ENCODE measurements around the gene PRG2.

Gene PRG2

GRCh38 chr11:57395905-57396623, 5.6 kb upstream of the PRG2 start:
- no peak for DNase-seq (ENCODE audit: low read depth)

- no peak for DNase-seq (ENCODE audit: low read depth)
Observed at GRCh38 chr11:57394203-57394965, 3.9 kb upstream of the PRG2 start.

GRCh38 chr11:57392763-57393105, 2.3 kb upstream of the PRG2 start:
- no peak for DNase-seq (ENCODE audit: low read depth)

- no peak for DNase-seq (ENCODE audit: low read depth)
Observed at GRCh38 chr11:57392066-57392762, 1.8 kb upstream of the PRG2 start.

- DNase-seq (ENCODE audit: low read depth), result no peak
Observed at GRCh38 chr11:57391539-57391938, 1.1 kb upstream of the PRG2 start.

GRCh38 chr11:57391111-57391510, 661 bp upstream of the PRG2 start:
- no peak for DNase-seq (ENCODE audit: low read depth)

GRCh38 chr11:57387289-57388030, 3.0 kb downstream of the PRG2 start:
- no peak for DNase-seq (ENCODE audit: low read depth)

- DNase-seq (ENCODE audit: low read depth), result no peak
Observed at GRCh38 chr11:57386178-57386940, 4.1 kb downstream of the PRG2 start.

- DNase-seq (ENCODE audit: low read depth), result no peak
Observed at GRCh38 chr11:57380975-57381374, 9.5 kb downstream of the PRG2 start, which contains the start of gene PRG3. Gene PRG3, minus strand, starts transcription at chr11:57381150. Its CDS starts 442 bp downstream, at chr11:57380708.

GRCh38 chr11:57379732-57380131, 10.7 kb downstream of the PRG2 start:
- DNase-seq (ENCODE audit: low read depth), result no peak

- no peak for DNase-seq (ENCODE audit: low read depth)
Observed at GRCh38 chr11:57378186-57378585, 12.3 kb downstream of the PRG2 start.

- DNase-seq (ENCODE audit: low read depth), result no peak
Observed at GRCh38 chr11:57377107-57377506, 13.3 kb downstream of the PRG2 start.

- no peak for DNase-seq (ENCODE audit: low read depth)
Observed at GRCh38 chr11:57376095-57377090, 14.1 kb downstream of the PRG2 start.

GRCh38 chr11:57375490-57375889, 15.0 kb downstream of the PRG2 start:
- DNase-seq (ENCODE audit: low read depth), result no peak

GRCh38 chr11:57374966-57375365, 15.5 kb downstream of the PRG2 start:
- no peak for DNase-seq (ENCODE audit: low read depth)

- no peak for DNase-seq (ENCODE audit: low read depth)
Observed at GRCh38 chr11:57373146-57373545, 17.3 kb downstream of the PRG2 start.

GRCh38 chr11:57370941-57371340, 19.5 kb downstream of the PRG2 start:
- DNase-seq (ENCODE audit: low read depth), result no peak

- no peak for DNase-seq (ENCODE audit: low read depth)
Observed at GRCh38 chr11:57370251-57370650, 20.2 kb downstream of the PRG2 start.

GRCh38 chr11:57368845-57369232, 21.6 kb downstream of the PRG2 start:
- DNase-seq (ENCODE audit: low read depth), result no peak

- no peak for DNase-seq (ENCODE audit: low read depth)
Observed at GRCh38 chr11:57368106-57368844, 22.2 kb downstream of the PRG2 start.

Data from stimulated activated CD8-positive, alpha-beta memory T cell treated with anti-CD3 and anti-CD28 coated beads, Interleukin-15, amount 100 ng/mL, for 24 hours (primary cell).